Nephron progenitor cell (in vitro differentiated cells): Measurements from ENCODE around the gene RPS16.
A peak's percentile ranks its signal among the peaks of the same experiment; 100 is the strongest.
"Not testable (repeated sequence)": the region's sequence is repeated elsewhere in the genome, so short reads cannot be mapped to it uniquely, and the experiment has no call there.

Experiments
- DNase-seq: peaks from one replicate; pipeline ENCODE4 v3.0.0; 2021
- H3K27ac Mint-ChIP-seq: 2 replicates; pipeline ENCODE4 v1.8.0; 2021; ENCODE audit warnings: mild to moderate bottlenecking, moderate library complexity, mixed read lengths
- H3K27me3 Mint-ChIP-seq: 2 replicates; pipeline ENCODE4 v1.8.0; 2021; ENCODE audit warnings: mild to moderate bottlenecking, low read depth, mixed read lengths; ENCODE audit not compliant: poor library complexity
- H3K36me3 Mint-ChIP-seq: 2 replicates; pipeline ENCODE4 v1.8.0; 2021; ENCODE audit warnings: low read depth, mixed read lengths
- H3K4me1 Mint-ChIP-seq: 2 replicates; pipeline ENCODE4 v1.8.0; 2021; ENCODE audit warnings: mixed read lengths
- H3K4me3 Mint-ChIP-seq: 2 replicates; pipeline ENCODE4 v1.8.0; 2021; ENCODE audit warnings: mild to moderate bottlenecking, moderate library complexity, mixed read lengths
- H3K9me3 Mint-ChIP-seq: 2 replicates; pipeline ENCODE4 v1.8.0; 2021; ENCODE audit warnings: mild to moderate bottlenecking, moderate library complexity, mixed read lengths
- CTCF ChIP-seq: fragments of 200-600 bp; sonication (generic); IDR thresholded peaks from 2 replicates; pipeline ENCODE4 v1.5.0; 2021; ENCODE audit warnings: antibody characterized with exemption

RPS16 gene

GRCh38 chr19:39479916-39480315 lies 44.2 kb upstream of the RPS16 start:
- no peak for DNase-seq
- H3K4me3 Mint-ChIP-seq: peak overlapping the region; percentile 96
- H3K4me1 Mint-ChIP-seq: peaks cover 36% of the 10 kb centered on the region
- peak overlapping the region; percentile 73 for H3K27ac Mint-ChIP-seq
- peaks cover 29% of the 10 kb centered on the region for H3K36me3 Mint-ChIP-seq
- H3K9me3 Mint-ChIP-seq: no peaks in the 10 kb centered on the region
- peaks cover 7% of the 10 kb centered on the region for H3K27me3 Mint-ChIP-seq
- TF ChIP-seq CTCF: no peak

- not testable (repeated sequence) for DNase-seq, H3K27me3 Mint-ChIP-seq, H3K9me3 Mint-ChIP-seq
- Mint-ChIP-seq H3K4me3 (peak overlapping the region; percentile 96), H3K4me1 (peaks cover 36% of the 10 kb centered on the region), H3K36me3 (peaks cover 35% of the 10 kb centered on the region), H3K27ac (peak overlapping the region; percentile 73)
These were observed 43.6 kb upstream of the RPS16 start for GRCh38 chr19:39479319-39479801.

GRCh38 chr19:39475748-39476147 lies 40.0 kb upstream of the RPS16 start:
- H3K9me3 Mint-ChIP-seq: no peaks in the 10 kb centered on the region
- H3K36me3 Mint-ChIP-seq: peaks cover 43% of the 10 kb centered on the region
- no peak for DNase-seq
- no peak overlapping the region for H3K4me3 Mint-ChIP-seq
- H3K27ac Mint-ChIP-seq: no peak overlapping the region
- peaks cover 4% of the 10 kb centered on the region for H3K27me3 Mint-ChIP-seq
- TF ChIP-seq CTCF: no peak
- H3K4me1 Mint-ChIP-seq: peaks cover 13% of the 10 kb centered on the region

DNA sequence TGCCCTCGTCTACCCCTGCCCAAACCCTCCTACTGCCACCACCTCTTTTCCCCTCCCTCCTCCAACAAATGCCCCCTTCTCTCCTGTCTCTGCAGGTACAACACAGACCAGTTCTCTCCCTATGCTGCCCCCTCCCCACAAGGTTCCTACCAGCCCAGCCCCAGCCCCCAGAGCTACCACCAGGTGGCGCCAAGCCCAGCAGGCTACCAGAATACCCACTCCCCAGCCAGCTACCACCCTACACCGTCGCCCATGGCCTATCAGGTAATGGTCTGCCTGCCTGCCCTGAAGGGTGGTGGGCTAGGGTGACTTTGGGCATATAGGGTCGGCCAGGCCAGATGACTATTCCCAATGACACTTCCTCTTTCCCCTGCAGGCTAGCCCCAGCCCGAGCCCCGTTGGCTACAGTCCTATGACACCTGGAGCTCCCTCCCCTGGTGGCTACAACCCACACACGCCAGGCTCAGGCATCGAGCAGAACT lies 38.4 kb upstream of the RPS16 start:
- Mint-ChIP-seq H3K4me3 (no peak overlapping the region), H3K27ac (no peak overlapping the region), H3K4me1 (no peaks in the 10 kb centered on the region), H3K27me3 (peaks cover 4% of the 10 kb centered on the region), H3K9me3 (no peaks in the 10 kb centered on the region), H3K36me3 (peaks cover 58% of the 10 kb centered on the region)
- peak; percentile 91 for DNase-seq
- peak; percentile 73 for TF ChIP-seq CTCF

- H3K4me3 Mint-ChIP-seq: no peak overlapping the region
- DNase-seq: no peak
- no peak overlapping the region for H3K27ac Mint-ChIP-seq
- no peak for TF ChIP-seq CTCF
- peaks cover 65% of the 10 kb centered on the region for H3K36me3 Mint-ChIP-seq
- H3K4me1 Mint-ChIP-seq: no peaks in the 10 kb centered on the region
- H3K27me3 Mint-ChIP-seq: peaks cover 4% of the 10 kb centered on the region
- H3K9me3 Mint-ChIP-seq: no peaks in the 10 kb centered on the region
These were observed 37.8 kb upstream of the RPS16 start for GRCh38 chr19:39473443-39473960.

DNA sequence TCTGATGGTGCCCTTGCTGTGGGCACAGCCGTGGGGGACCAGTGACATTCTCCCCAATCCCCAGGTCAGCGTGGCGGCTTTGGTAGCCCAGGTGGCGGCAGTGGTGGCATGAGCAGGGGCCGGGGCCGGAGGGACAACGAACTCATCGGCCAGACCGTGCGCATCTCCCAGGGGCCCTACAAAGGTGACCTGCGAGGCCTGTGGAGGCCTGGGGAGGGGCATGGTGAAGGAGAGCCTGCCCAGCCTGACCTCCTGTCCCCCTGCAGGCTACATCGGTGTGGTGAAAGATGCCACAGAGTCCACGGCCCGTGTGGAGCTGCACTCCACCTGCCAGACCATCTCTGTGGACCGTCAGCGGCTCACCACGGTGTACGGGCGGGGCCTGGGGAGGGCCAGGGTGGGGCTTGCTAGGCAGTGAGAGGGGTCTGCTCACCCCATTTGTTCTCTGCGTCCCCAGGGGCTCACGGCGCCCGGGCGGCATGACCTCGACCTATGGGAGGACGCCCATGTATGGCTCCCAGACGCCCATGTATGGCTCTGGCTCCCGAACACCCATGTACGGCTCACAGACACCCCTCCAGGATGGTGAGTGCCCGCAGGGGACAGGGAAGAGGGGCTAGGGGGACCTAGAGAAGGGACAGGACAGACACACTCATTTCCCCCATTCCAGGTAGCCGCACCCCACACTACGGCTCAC lies 37.1 kb upstream of the RPS16 start:
- no peaks in the 10 kb centered on the region for H3K4me1 Mint-ChIP-seq
- H3K9me3 Mint-ChIP-seq: no peaks in the 10 kb centered on the region
- peaks cover 4% of the 10 kb centered on the region for H3K27me3 Mint-ChIP-seq
- TF ChIP-seq CTCF: no peak
- no peak overlapping the region for H3K27ac Mint-ChIP-seq
- H3K4me3 Mint-ChIP-seq: no peak overlapping the region
- peaks cover 70% of the 10 kb centered on the region for H3K36me3 Mint-ChIP-seq
- no peak for DNase-seq
